NCI-H2171 treated with DMSO at 0.1 percent for 48 hours (cell line): ENCODE data around the gene CUL5.
"Not testable (repeated sequence)": the region's sequence is repeated elsewhere in the genome, so short reads cannot be mapped to it uniquely, and the experiment has no call there.

Experiments
- DNase-seq: peaks from one replicate; lab custom pipeline; 2025; lab: John Stamatoyannopoulos, UW

CUL5 gene

DNA sequence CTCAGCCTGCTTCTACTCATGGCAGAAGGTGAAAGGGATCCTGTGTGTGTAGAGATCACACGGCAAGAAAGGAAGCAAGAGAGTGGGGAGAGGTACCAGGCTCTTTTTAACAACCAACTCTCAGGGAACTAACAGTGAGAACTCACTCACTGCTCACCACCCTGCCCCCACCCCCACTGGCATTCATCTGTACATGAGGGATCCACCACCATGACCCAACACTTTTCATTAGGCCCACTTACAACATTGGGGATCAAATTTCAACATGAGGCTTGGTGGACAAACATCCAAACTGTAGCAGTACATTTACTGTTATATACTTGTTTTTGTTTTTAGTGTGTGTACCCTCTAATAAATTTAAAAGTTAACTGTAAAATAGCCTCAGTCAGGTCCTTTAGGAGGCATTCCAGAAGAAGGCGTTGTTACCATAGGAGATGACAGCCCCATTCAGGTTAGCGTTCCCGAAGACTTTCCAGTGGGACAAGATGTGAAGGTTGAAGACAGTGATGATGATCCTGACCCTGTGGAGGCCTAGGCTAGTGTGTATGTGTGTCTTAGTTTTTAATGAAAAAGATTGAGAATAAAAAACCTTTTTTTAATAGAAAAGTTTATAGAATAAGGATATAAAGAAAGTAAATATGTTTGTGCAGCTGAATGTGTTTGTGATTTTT, 11.3 kb downstream of the CUL5 start:
- DNase-seq: no peak

DNA sequence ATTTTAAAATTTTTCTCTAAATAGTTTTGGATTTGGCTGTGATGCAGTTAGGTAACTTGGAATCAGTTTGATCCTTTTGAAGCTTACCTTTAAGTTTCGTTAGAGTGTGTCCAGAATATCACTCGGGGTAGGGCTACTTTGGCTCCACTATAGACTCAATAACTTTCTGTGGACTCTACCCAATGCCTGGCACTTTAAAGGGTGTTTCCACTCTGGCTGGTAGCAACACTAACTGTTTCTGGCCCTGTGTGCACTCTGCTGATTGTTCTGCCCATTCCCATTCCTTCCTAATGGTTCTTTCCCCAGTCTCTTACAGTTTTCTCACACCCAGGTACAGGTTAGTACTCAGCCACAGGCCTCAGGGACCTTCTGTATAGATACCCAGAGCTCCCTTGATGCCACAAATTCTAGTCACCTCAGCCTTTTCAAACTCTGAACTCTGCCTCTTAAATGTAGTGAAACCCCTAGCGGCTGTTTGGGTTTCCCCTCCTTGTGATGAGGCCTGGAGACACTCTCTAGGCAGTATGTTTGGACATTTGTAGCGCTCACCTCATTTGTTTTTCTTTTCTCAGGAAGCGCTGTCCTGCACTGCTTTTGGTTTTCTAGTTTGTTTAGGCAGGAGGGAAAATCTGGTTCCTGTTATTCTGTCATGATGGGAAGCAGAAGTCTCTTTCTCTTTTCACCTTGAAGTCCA, 16.8 kb downstream of the CUL5 start:
- DNase-seq: no peak

DNA sequence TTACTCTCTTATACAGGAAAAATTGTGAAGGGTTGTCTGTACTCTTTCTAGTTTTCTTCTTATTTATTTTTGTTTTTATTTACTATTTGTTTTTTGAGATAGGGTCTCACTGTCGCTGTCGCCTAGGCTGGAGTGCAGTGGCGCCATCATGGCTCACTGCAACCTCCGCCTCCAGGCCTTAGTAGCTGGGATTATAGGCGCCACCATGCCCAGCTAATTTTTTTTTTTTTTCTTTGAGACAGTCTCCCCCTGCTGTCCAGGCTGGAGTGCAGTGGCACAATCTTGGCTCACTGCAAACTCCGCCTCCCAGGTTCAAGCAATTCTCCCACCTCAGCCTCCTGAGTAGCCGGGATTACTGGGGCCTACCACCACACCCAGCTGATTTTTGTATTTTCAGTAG, 18.4 kb downstream of the CUL5 start:
- no peak for DNase-seq

DNA sequence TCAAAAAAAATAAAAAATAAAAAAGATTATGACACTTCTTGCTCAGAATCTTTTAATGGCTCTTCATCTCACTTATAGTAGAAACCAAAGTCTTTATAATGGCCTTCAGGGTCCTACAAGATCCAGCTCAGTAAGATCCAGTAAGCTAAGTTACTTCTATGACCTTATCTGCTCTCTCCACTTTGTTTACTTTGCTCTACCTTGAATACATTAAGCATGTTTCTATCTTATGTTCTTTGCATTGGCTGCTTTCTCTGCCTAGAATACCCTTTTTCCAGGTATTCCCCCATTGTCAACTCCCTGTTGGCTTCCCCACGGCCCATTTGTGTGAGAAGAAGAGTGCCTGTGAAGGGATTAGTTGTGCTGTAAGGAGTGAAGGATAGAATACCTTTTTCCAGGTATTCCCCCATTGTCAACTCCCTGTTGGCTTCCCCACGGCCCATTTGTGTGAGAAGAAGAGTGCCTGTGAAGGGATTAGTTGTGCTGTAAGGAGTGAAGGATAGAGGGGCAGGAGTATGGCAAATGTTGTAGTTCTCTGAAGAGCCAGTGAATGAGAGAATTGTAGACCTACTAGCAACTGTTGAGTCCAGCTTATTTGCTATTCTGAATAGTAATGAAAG, 20.2 kb downstream of the CUL5 start:
- not testable (repeated sequence) for DNase-seq

DNA sequence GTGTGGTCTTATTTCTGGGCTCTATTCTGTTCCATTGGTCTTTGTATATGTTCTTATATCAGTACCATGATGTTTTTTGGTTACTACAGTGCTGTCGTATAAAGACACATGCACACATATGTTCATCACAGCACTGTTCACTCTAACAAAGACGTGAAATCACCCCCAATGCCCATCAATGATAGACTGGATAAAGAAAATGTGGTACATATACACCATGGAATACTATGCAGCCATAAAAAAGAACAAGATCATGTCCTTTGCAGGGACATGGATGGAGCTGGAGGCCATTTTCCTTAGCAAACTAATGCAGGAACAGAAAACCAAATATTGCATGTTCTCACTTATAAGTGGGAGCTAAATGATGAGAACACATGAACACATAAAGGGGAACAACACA, 22.9 kb downstream of the CUL5 start:
- not testable (repeated sequence) for DNase-seq

DNA sequence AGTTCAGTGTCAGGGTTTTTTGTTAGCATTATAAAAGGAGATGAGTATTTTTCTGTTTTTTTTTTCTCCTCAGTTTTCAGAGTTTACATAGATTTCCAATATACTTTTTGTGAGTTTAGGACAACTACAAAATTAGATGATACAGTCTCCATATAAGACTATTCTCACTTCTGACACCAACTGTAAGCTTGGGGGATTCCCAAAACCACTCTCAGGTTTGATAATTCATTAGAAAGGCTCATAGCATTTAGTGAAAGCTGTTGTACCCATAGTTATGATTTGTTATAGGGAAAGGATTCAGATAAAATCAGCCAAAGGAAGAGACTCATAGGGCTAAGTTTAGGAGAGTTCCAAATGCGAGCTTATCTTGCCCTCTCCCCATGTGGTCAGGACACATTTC, 24.1 kb downstream of the CUL5 start:
- no peak for DNase-seq

DNA sequence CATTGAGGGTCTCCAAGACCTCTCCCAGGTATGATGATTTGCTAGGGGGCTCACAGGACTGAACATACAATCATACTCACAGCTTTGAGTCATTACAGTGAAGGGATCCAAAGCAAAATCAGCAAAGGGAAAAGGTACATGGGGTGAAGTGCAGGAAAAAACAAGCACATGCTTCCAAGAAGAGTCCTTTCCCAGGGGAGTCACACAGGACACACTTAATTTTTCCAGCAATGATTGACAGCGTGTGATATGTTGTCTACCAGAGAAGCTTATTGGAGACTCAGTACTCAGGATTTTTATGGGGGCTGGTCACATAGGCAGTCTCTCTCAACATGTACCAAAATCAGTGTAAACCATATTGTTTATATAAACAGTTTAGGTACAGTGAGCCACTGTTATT, 25.3 kb downstream of the CUL5 start:
- DNase-seq: no peak

DNA sequence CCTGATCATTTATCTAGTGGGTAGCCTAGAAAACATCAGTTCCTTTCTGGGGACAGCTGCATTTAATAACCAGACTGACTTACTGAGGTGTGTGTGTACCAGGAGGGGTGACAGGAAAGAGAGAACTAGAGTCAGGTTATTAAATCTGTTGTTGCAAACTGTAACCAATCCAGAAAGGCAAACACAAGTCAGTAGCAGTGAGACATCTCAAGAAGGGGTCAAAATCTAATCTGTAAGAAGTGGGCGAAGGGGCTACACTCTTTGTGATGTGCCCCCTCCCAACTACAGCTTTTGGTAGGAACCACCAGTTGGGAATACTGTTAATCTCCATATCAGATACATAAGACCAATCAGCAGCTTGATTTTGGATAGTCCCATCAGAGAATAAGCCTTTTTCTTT, 26.3 kb downstream of the CUL5 start:
- DNase-seq: no peak

DNA sequence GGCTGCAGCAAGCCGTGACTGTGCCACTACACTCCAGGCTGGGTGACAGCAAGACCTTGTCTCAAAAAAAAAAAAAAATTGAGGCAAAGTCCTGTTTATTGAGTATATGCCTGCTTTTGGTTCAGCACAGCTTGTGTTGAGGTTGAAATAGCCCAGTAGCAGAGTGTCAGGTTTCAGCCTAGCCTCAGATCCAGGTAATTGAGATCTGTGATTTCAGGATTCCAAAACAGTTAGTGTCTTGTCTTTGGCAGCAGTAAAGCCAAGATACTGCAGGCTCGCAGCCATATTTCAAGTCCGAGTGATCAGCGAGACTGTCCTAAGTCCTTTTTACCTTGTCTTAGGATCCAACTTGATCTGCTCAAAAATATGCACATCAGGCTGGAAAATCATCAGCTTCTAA, 27.0 kb downstream of the CUL5 start:
- DNase-seq: peak; percentile 70

DNA sequence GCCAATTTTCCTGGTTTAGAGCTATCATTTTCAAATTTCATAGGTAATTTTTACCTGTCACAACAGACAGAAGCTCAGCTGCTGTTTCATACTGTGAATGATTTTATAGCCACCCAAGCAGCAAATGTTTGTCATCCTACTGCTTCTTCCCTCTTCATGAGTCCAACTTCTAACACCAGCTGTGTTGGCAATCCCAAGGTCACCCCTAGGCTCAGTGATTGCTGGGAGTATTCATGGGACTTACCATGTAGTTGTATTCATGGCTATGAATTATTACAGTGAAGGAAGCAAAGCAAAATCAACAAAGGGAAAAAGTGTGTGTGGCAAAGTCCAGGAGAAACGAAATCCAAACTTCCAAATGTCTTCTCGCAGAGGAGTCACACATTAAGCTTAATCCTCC, 28.5 kb downstream of the CUL5 start:
- DNase-seq: no peak

DNA sequence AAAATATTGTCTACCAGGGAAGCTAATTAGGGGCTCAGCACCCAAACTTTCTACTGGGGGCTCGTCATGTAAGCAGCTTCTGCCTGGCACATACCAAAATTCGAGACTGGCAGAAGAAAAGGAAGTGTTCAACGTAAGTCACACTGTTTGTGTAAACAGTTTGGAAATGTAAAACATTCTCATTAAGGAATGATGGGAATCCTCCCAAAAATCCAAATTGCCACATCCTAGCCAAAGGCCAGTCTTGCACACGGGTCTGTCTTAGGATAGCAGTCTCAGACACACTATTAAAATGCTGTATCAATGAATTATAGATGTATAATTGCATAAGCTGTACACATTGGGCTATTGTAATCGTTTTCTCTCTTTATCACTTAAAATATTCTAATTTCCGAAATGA, 28.9 kb downstream of the CUL5 start:
- no peak for DNase-seq

DNA sequence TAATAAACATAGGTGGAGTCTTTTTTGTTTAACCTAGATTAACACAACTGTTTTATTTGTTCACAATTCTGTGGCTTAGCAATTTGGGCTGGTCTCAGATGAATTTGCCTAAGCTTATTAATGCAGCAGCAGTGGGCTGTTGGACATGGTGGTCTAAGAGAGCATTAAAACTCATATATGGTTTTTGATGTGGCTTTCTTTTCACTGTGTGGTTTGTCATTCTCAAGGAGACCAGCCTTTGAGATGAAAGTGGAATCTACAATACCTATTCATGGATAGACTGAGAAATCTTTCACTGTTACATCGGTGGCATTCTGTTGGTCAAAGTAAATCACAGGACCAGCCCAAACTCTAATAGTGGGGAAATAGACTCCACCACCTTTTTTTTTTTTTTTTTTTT, 39.6 kb downstream of the CUL5 start:
- DNase-seq: no peak

DNA sequence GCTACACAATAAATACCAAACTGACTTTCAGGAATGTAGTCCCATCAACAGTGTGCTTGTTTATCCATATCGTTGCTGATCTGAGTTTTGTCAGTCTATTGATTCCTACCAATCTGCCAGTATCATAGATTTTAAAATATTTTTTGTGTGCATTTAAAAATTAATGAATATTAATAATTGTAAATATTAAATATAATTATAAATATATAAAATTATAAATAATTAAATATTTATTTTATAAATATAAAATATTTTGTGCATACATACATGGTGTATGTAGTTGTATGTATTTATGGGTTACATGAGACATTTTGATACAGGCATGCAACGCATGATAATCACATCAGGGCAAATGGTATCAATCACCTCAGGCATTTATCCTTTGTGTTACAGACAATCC, 53.6 kb downstream of the CUL5 start:
- DNase-seq: no peak

DNA sequence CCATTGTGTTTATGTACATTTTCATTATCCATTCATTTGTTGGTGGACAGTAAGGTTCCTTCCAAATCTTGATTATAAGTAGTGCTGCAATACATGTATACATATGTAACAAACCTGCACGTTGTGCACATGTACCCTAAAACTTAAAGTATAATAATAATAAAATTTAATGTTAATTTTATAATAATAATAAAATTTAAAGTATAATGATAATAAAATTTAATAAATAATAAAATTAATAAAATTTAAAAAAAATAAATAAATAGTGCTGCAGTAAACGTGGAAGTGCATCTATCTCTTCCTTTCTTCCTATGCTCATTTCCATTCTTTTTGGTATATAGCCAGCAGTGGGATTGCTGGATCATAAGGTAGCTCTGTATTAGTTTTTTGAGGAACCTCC, 54.7 kb downstream of the CUL5 start:
- DNase-seq: no peak

DNA sequence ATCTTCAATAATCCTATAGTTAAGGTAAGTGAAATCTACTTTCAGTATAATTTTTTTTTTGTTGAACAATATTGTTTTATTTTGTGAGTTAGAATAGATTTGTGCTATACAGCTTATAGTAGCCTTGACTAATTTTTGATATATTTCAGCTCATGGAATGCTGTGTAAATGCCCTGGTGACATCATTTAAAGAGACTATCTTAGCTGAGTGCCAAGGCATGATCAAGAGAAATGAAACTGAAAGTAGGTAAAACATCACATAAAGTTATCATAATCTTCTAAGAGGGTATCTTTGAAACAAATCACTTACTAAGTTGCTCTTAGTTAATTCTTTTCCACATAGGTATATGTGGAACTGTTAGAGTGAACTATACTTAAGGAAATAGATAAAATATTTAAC, 61.2 kb downstream of the CUL5 start:
- DNase-seq: no peak

DNA sequence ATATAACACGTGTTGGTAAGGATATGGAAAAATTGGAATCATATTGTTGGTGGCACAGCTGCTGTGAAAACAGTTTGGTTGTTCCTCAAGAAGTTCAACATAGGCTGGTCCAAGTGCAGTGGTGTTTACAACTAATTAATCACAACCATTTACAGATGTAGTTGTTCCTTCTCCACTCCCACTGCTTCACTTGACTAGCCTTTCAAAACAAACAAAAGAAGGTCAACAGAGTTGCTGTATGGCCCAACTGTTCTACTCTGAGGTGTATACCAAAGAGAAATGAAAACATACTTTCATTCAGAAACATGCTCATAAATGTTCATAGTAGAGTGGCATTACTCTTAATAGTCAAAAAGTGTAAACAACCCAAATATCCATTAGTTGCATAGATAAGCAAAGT, 76.1 kb downstream of the CUL5 start:
- no peak for DNase-seq

DNA sequence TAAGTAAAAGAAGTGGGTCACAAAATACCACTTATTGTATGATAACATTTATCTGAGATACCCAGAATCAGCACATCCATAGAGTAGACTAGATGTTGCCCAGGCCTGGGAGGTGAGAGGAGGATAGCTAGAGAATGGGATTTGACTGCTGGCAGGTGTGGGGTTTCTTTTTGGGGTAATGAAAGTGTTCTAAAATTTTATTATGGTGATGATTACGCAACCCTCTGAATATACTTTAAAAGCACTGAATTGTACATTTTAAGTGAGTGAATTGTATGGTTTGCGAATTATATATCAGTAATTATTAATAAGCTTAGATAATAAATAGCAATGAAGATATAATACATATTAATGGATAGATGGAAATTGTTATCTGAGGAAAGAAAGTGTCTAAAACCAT, 77.0 kb downstream of the CUL5 start:
- DNase-seq: no peak

DNA sequence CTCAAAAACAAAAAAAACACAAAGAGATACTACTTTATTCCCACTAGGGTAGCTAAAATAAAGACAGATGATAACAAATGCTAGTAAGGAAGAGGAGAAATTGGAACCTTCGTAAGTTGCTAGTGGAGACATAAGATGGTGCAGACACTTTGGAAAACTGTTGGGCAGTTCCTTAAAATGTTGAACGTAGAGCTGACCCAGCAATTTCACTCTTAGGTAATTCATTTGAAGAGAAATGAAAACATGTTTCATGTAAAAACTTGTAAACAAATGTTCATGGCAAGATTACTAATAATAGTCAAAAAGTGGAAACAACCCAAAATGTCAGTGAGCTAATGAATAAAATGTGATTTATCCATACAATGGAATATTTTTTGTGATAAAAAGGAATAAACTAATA, 83.4 kb downstream of the CUL5 start:
- DNase-seq: no peak

DNA sequence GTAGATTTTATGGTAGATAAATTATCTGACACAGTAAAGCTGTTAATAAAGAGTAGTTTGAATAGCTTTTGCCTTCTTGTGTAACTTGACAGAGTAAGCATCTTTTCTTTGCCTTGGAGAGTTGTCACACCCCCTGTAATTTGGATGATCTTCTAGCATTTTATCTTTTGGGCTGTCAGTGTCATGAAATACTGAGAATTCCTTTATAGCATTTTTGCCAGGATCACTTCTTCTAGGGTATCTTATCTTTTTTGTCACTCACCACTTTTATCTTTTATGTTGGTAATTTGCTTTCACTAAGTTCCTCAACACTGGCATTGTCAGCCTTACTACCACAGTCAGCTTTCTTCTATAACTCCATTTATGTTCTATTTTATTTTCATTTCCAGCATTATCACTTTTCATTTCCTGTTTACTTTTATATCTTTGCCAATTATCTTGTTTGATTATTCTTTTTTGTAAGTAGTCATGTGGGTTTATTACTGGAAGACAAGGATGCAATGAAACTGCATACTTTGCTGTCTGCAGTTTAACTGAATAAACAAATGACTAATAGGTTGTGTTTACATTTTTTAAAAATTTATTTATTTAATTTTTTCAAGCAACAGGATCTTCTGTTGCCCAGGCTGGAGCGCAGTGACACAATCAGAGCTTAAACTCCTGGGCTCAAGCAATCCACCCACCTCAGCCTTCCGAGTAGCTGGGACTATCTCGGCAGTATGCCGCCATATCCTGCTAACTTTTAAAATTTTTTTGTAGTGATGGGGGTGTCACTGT, 84.6 kb downstream of the CUL5 start:
- no peak for DNase-seq

DNA sequence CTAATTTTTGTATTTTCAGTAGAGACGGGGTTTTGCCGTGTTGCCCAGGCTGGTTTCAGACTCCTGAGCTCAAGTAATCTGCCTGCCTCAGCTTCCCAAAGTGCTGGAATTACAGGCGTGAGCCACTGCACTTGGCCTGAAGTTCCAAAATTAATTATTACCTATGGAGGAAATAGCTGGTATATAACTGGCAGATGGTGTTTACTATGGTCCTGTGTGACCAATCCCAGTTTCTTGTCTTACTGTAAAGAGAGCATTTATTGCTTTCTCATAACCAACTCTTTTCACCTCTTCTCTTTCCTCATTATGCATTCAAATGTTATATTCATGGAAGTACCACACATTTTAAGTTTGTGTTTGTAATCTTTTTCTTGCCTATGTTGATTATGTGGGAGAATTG, 88.5 kb downstream of the CUL5 start:
- no peak for DNase-seq

DNA sequence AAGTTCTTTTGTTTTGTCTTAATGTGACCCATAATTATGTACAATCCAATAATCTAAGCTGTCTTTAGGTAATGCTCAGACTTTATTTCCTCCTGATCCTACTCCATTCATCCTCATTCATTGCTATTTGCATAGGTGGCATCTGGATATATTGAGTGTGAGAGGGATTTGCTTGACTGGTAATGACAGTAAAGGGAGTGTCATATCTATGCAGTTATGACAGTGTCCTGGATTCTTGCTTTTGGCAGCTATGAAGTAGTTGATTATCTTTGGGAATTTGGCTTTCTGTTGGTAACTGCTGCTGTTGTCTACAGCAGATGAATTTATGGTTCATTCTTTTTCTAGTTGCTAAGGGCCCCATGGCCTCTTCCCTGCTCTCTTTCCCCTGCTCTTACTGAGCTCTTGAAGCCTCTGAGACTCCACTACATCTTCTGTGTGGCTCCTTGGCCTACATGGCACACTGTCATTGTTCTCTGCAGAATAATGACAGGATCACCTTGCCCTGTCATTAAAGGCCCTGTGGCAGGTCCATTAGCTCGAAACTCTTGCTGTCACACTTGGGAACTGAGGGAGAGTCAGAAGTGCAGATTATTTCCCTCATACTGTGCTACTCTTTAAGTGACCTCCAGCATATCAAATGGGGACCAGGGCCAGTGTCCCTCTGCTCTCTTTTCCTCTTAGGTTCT, 92.5 kb downstream of the CUL5 start:
- no peak for DNase-seq

DNA sequence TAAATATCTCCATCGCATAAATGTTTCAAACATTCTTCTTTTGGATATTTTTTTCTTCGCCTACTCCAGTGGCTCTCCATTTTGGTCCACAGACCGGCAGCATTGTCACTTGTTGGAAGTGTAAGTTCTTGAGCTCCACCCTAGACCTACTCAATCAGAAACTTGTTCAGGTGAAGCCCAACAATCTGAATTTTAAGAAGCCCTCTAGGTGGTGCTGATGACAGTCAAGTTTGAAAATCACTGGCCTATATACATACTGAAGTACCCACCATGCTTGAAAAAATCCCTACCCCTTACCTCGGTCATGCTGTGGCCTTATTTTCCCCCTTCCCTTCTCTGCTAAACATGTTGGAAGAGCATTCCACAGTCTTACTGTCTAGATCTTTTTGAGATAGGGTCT, 102.4 kb downstream of the CUL5 start:
- DNase-seq: no peak
